SJSA1 (cell line): ENCODE data around the gene UBE2I. TPM values are rescaled to one million over a fixed set of nuclear protein-coding genes. Genes with fewer than 3 reads are reported as not detected.

ENCODE experiments used
- DNase-seq, 2 experiments: peaks; one replicate each; pipeline ENCODE4 v3.0.0-alpha.2; 2015 to 2020; ENCODE audit warnings: low spot score in 2 of 2, low read depth in 1 of 2
- H3K27ac ChIP-seq: fragments of 250-450 bp; sonication (Bioruptor Pico); 2 replicates; pipeline ENCODE4 v1.5.1; 2020; ENCODE audit warnings: mild to moderate bottlenecking, moderate library complexity
- H3K27me3 ChIP-seq: fragments of 250-450 bp; sonication (Bioruptor Pico); replicated peaks from 2 replicates; pipeline ENCODE4 v1.5.1; 2020; ENCODE audit warnings: mild to moderate bottlenecking, moderate library complexity
- H3K36me3 ChIP-seq: fragments of 250-450 bp; sonication (Bioruptor Pico); 2 replicates; pipeline ENCODE4 v1.5.1; 2020; ENCODE audit warnings: mild to moderate bottlenecking
- H3K4me1 ChIP-seq: fragments of 250-450 bp; sonication (Bioruptor Pico); replicated peaks from 2 replicates; pipeline ENCODE4 v1.6.1; 2021; ENCODE audit warnings: mild to moderate bottlenecking
- H3K4me3 ChIP-seq: fragments of 250-450 bp; sonication (Bioruptor Pico); 2 replicates; pipeline ENCODE4 v1.5.1; 2020; ENCODE audit warnings: mild to moderate bottlenecking
- H3K9me3 ChIP-seq: fragments of 250-450 bp; sonication (Bioruptor Pico); replicated peaks from 2 replicates; pipeline ENCODE4 v1.5.1; 2020; ENCODE audit warnings: mild to moderate bottlenecking
- total RNA-seq: library from RNA; depleted of rRNA; stranded (reverse); fragments of >200 nt; shearing (Covaris generic); gene quantifications from 2 replicates; pipeline ENCODE4 v1.2.3, GENCODE V29; 2014

Gene UBE2I
- total RNA-seq, 1 experiment from 2014 or later = 77.4 TPM

GRCh38 chr16:1281517-1281916 lies 27.9 kb upstream of the UBE2I start:
- Histone ChIP-seq H3K4me3 (no peak overlapping the region), H3K36me3 (no peaks in the 10 kb centered on the region), H3K27me3 (peaks cover 83% of the 10 kb centered on the region), H3K4me1 (no peaks in the 10 kb centered on the region), H3K9me3 (no peaks in the 10 kb centered on the region), H3K27ac (no peak overlapping the region)
- DNase-seq = no peak

- H3K4me3 ChIP-seq = no peak overlapping the region
- no peak for DNase-seq
- peaks cover 87% of the 10 kb centered on the region for H3K27me3 ChIP-seq
- H3K36me3 ChIP-seq = no peaks in the 10 kb centered on the region
- H3K27ac ChIP-seq = no peak overlapping the region
- H3K9me3 ChIP-seq = no peaks in the 10 kb centered on the region
- H3K4me1 ChIP-seq = no peaks in the 10 kb centered on the region
Observed at GRCh38 chr16:1282324-1282973, 27.0 kb upstream of the UBE2I start.

GRCh38 chr16:1283296-1283695 lies 26.1 kb upstream of the UBE2I start:
- Histone ChIP-seq H3K27me3 (peaks cover 89% of the 10 kb centered on the region), H3K4me3 (no peak overlapping the region), H3K9me3 (no peaks in the 10 kb centered on the region), H3K4me1 (no peaks in the 10 kb centered on the region), H3K36me3 (no peaks in the 10 kb centered on the region), H3K27ac (no peak overlapping the region)
- no peak for DNase-seq

GRCh38 chr16:1283996-1284616 lies 25.3 kb upstream of the UBE2I start:
- H3K9me3 ChIP-seq = no peaks in the 10 kb centered on the region
- DNase-seq = no peak
- peaks cover 89% of the 10 kb centered on the region for H3K27me3 ChIP-seq

GRCh38 chr16:1285669-1286512 lies 23.5 kb upstream of the UBE2I start:
- Histone ChIP-seq H3K4me1 (no peaks in the 10 kb centered on the region), H3K36me3 (no peaks in the 10 kb centered on the region), H3K27ac (no peak overlapping the region), H3K9me3 (no peaks in the 10 kb centered on the region), H3K27me3 (peaks cover 88% of the 10 kb centered on the region), H3K4me3 (no peak overlapping the region)
- no peak for DNase-seq

More at GRCh38 chr16:1283996-1284616, 25.3 kb upstream of the UBE2I start:
- Histone ChIP-seq H3K4me3 (no peak overlapping the region), H3K4me1 (no peaks in the 10 kb centered on the region), H3K27ac (no peak overlapping the region), H3K36me3 (no peaks in the 10 kb centered on the region)

GRCh38 chr16:1286513-1287094 lies 22.8 kb upstream of the UBE2I start:
- no peaks in the 10 kb centered on the region for H3K4me1 ChIP-seq
- no peak overlapping the region for H3K27ac ChIP-seq
- no peak for DNase-seq
- no peaks in the 10 kb centered on the region for H3K36me3 ChIP-seq
- H3K4me3 ChIP-seq = no peak overlapping the region
- H3K27me3 ChIP-seq = peaks cover 90% of the 10 kb centered on the region
- H3K9me3 ChIP-seq = no peaks in the 10 kb centered on the region

- no peaks in the 10 kb centered on the region for H3K36me3 ChIP-seq
- H3K27me3 ChIP-seq = peaks cover 82% of the 10 kb centered on the region
- H3K4me3 ChIP-seq = no peak overlapping the region
- no peaks in the 10 kb centered on the region for H3K4me1 ChIP-seq
- no peak for DNase-seq
- H3K27ac ChIP-seq = no peak overlapping the region
- no peaks in the 10 kb centered on the region for H3K9me3 ChIP-seq
Observed at GRCh38 chr16:1287982-1288670, 21.3 kb upstream of the UBE2I start.

GRCh38 chr16:1288813-1289476 lies 20.5 kb upstream of the UBE2I start:
- peaks cover 76% of the 10 kb centered on the region for H3K27me3 ChIP-seq

GRCh38 chr16:1289477-1289866 lies 20.0 kb upstream of the UBE2I start:
- H3K27me3 ChIP-seq = peaks cover 72% of the 10 kb centered on the region
- H3K27ac ChIP-seq = no peak overlapping the region
- no peak overlapping the region for H3K4me3 ChIP-seq
- H3K36me3 ChIP-seq = no peaks in the 10 kb centered on the region
- H3K9me3 ChIP-seq = no peaks in the 10 kb centered on the region
- no peaks in the 10 kb centered on the region for H3K4me1 ChIP-seq
- DNase-seq = no peak

More at GRCh38 chr16:1288813-1289476, 20.5 kb upstream of the UBE2I start:
- Histone ChIP-seq H3K4me3 (no peak overlapping the region), H3K27ac (no peak overlapping the region), H3K4me1 (no peaks in the 10 kb centered on the region), H3K9me3 (no peaks in the 10 kb centered on the region), H3K36me3 (no peaks in the 10 kb centered on the region)
- no peak for DNase-seq

GRCh38 chr16:1290063-1290501 lies 19.4 kb upstream of the UBE2I start:
- H3K27me3 ChIP-seq = peaks cover 71% of the 10 kb centered on the region
- DNase-seq = no peak

GRCh38 chr16:1290860-1291575 lies 18.4 kb upstream of the UBE2I start:
- no peak overlapping the region for H3K27ac ChIP-seq
- H3K9me3 ChIP-seq = no peaks in the 10 kb centered on the region
- H3K36me3 ChIP-seq = no peaks in the 10 kb centered on the region
- H3K4me3 ChIP-seq = no peak overlapping the region
- no peak for DNase-seq
- no peaks in the 10 kb centered on the region for H3K4me1 ChIP-seq
- H3K27me3 ChIP-seq = peaks cover 66% of the 10 kb centered on the region

More at GRCh38 chr16:1290063-1290501, 19.4 kb upstream of the UBE2I start:
- no peaks in the 10 kb centered on the region for H3K4me1 ChIP-seq
- H3K27ac ChIP-seq = no peak overlapping the region
- no peak overlapping the region for H3K4me3 ChIP-seq
- no peaks in the 10 kb centered on the region for H3K36me3 ChIP-seq
- H3K9me3 ChIP-seq = no peaks in the 10 kb centered on the region

- Histone ChIP-seq H3K27ac (no peak overlapping the region), H3K4me1 (no peaks in the 10 kb centered on the region), H3K27me3 (peaks cover 63% of the 10 kb centered on the region), H3K36me3 (no peaks in the 10 kb centered on the region), H3K9me3 (no peaks in the 10 kb centered on the region), H3K4me3 (no peak overlapping the region)
- DNase-seq = no peak
Observed at GRCh38 chr16:1291576-1291974, 17.9 kb upstream of the UBE2I start.
